ENCODE measurements around the gene PAX8.

GRCh38 chr2:113198048-113198789 is 80.5 kb downstream of the PAX8 start:
- TF ChIP-seq TBX2 (CRISPR knock-in tag; IDR thresholded peaks at IDR 0.05; ENCODE audit: borderline replicate concordance) (no peak), SETDB1 (CRISPR knock-in tag; IDR thresholded peaks at IDR 0.05; ENCODE audit: borderline replicate concordance) (no peak)
